ENCODE data around the gene ZPBP2. TPM values are rescaled to one million over a fixed set of nuclear protein-coding genes. Genes with fewer than 3 reads are reported as not detected.

ZPBP2 gene
- total RNA-seq, 2 donors from 2014 or later: not detected

GRCh38 chr17:39820987-39821386 lies 47.0 kb upstream of the ZPBP2 start:
- peaks cover 28% of the 10 kb centered on the region for H3K9me3 ChIP-seq (ENCODE audit: control insufficient read depth, low read length)
- H3K4me3 ChIP-seq (ENCODE audit: low read length): peak overlapping the region; percentile 15
- no peak overlapping the region for H3K27ac Mint-ChIP-seq
- peaks cover 8% of the 10 kb centered on the region for H3K4me1 Mint-ChIP-seq
- H3K9ac ChIP-seq (ENCODE audit: extremely low read depth, low read length, poor library complexity, severe bottlenecking): no peak overlapping the region
- 93 to 100% methylated on average over 2 of the region's 2 CpGs for WGBS, 2 experiments (ENCODE audit: insufficient coverage in 1 of 2, insufficient read length in 1 of 2)
- H3K36me3 Mint-ChIP-seq (ENCODE audit: low read depth): peaks cover 10% of the 10 kb centered on the region
- no peak for TF ChIP-seq CTCF (conservative IDR thresholded peaks at IDR 0.05)
- no peak overlapping the region for H3K4me3 Mint-ChIP-seq
- peaks cover 45% of the 10 kb centered on the region for H3K9me3 Mint-ChIP-seq
- H3K27ac ChIP-seq (ENCODE audit: low read depth, low read length): no peak overlapping the region
- no peaks in the 10 kb centered on the region for H3K36me3 ChIP-seq (ENCODE audit: control insufficient read depth, insufficient read depth, low read length)
- no peak for DNase-seq
- H3K4me1 ChIP-seq (ENCODE audit: control insufficient read depth, insufficient read depth, low read length): no peaks in the 10 kb centered on the region
- H3K27me3 ChIP-seq (ENCODE audit: control insufficient read depth, insufficient read depth, low read length, poor library complexity, severe bottlenecking): no peaks in the 10 kb centered on the region
- H3K27me3 Mint-ChIP-seq (ENCODE audit: insufficient read depth): peaks cover 2% of the 10 kb centered on the region

GRCh38 chr17:39822051-39822451 lies 46.0 kb upstream of the ZPBP2 start:
- Histone ChIP-seq H3K4me3 (ENCODE audit: low read length) (no peak overlapping the region), H3K27me3 (ENCODE audit: control insufficient read depth, insufficient read depth, low read length, poor library complexity, severe bottlenecking) (no peaks in the 10 kb centered on the region), H3K36me3 (ENCODE audit: control insufficient read depth, insufficient read depth, low read length) (no peaks in the 10 kb centered on the region), H3K9ac (ENCODE audit: extremely low read depth, low read length, poor library complexity, severe bottlenecking) (no peak overlapping the region), H3K9me3 (ENCODE audit: control insufficient read depth, low read length) (peaks cover 28% of the 10 kb centered on the region), H3K4me1 (ENCODE audit: control insufficient read depth, insufficient read depth, low read length) (no peaks in the 10 kb centered on the region), H3K27ac (ENCODE audit: low read depth, low read length) (no peak overlapping the region)
- Mint-ChIP-seq H3K27me3 (ENCODE audit: insufficient read depth) (peaks cover 2% of the 10 kb centered on the region), H3K9me3 (peaks cover 49% of the 10 kb centered on the region), H3K4me3 (no peak overlapping the region), H3K36me3 (ENCODE audit: low read depth) (peaks cover 10% of the 10 kb centered on the region), H3K4me1 (peaks cover 8% of the 10 kb centered on the region), H3K27ac (no peak overlapping the region)
- no peak for TF ChIP-seq CTCF (conservative IDR thresholded peaks at IDR 0.05)
- WGBS, 2 experiments (ENCODE audit: insufficient coverage in 1 of 2, insufficient read length in 1 of 2): 78 to 85% methylated on average over 2 of the region's 2 CpGs
- no peak for DNase-seq

GRCh38 chr17:39823407-39824054 lies 44.5 kb upstream of the ZPBP2 start:
- no peaks in the 10 kb centered on the region for H3K27me3 ChIP-seq (ENCODE audit: control insufficient read depth, insufficient read depth, low read length, poor library complexity, severe bottlenecking)
- peaks cover 28% of the 10 kb centered on the region for H3K9me3 ChIP-seq (ENCODE audit: control insufficient read depth, low read length)
- H3K4me1 Mint-ChIP-seq: peaks cover 8% of the 10 kb centered on the region
- peaks cover 2% of the 10 kb centered on the region for H3K27me3 Mint-ChIP-seq (ENCODE audit: insufficient read depth)
- H3K4me3 ChIP-seq (ENCODE audit: low read length): no peak overlapping the region
- H3K9me3 Mint-ChIP-seq: peaks cover 49% of the 10 kb centered on the region
- H3K27ac Mint-ChIP-seq: no peak overlapping the region
- no peak overlapping the region for H3K9ac ChIP-seq (ENCODE audit: extremely low read depth, low read length, poor library complexity, severe bottlenecking)
- WGBS, 2 experiments (ENCODE audit: insufficient coverage in 1 of 2, insufficient read length in 1 of 2): 81 to 90% methylated on average over 4 to 5 of the region's 5 CpGs
- no peak for DNase-seq
- TF ChIP-seq CTCF (conservative IDR thresholded peaks at IDR 0.05): no peak
- H3K36me3 Mint-ChIP-seq (ENCODE audit: low read depth): peaks cover 10% of the 10 kb centered on the region
- no peaks in the 10 kb centered on the region for H3K4me1 ChIP-seq (ENCODE audit: control insufficient read depth, insufficient read depth, low read length)
- H3K27ac ChIP-seq (ENCODE audit: low read depth, low read length): no peak overlapping the region
- no peaks in the 10 kb centered on the region for H3K36me3 ChIP-seq (ENCODE audit: control insufficient read depth, insufficient read depth, low read length)
- no peak overlapping the region for H3K4me3 Mint-ChIP-seq

Data from endodermal cell (in vitro differentiated cells).